ENCODE data around the gene ZNF683. TPM values are rescaled to one million over a fixed set of nuclear protein-coding genes. Genes with fewer than 3 reads are reported as not detected.

Gene ZNF683
- polyA plus RNA-seq, 2 donors = 0.28 to 0.51 TPM

DNA sequence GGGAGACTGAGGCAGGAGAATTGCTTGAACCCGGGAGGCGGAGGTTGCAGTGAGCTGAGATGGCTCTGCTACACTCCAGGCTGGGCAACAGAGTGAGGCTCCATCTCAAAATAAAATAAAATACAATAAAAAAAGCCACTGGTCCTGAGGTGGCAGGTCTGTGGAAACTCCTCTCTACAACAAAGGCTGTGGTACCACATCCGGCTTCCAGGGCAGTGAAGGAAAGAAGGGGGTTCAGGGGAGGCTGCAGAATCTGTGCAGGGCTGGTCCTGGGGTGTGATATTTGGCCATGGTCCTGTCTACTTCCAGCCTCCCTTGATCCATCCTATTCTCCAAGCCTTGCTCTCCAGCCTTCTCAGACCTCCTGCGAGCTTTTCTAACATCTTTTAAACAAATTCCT, 731 bp upstream of the ZNF683 start:
- H3K27me3 ChIP-seq (ENCODE audit: control insufficient read depth in 1 of 2, insufficient read depth in 2 of 2, low read length in 2 of 2) = no peaks in the 10 kb centered on the region
- peaks cover 0 to 3% of the 10 kb centered on the region in 2 donors for H3K4me1 ChIP-seq (ENCODE audit: control insufficient read depth in 2 of 2, insufficient read depth in 2 of 2, low read length in 1 of 2)
- H3K9me3 ChIP-seq (ENCODE audit: control insufficient read depth in 2 of 2, insufficient read depth in 1 of 2, low read depth in 1 of 2, low read length in 1 of 2) = no peaks in the 10 kb centered on the region
- H3K4me3 ChIP-seq (ENCODE audit: low read depth in 1 of 2, low read length in 2 of 2) = no peak overlapping the region
- 77 to 82% methylated on average over 4 of the region's 4 CpGs for WGBS, 2 donors
- no peaks in the 10 kb centered on the region for H3K36me3 ChIP-seq (ENCODE audit: control insufficient read depth in 2 of 2, insufficient read depth in 2 of 2, low read length in 1 of 2)
- no peak overlapping the region for H3K27ac ChIP-seq (ENCODE audit: low read depth in 2 of 2, low read length in 1 of 2)

DNA sequence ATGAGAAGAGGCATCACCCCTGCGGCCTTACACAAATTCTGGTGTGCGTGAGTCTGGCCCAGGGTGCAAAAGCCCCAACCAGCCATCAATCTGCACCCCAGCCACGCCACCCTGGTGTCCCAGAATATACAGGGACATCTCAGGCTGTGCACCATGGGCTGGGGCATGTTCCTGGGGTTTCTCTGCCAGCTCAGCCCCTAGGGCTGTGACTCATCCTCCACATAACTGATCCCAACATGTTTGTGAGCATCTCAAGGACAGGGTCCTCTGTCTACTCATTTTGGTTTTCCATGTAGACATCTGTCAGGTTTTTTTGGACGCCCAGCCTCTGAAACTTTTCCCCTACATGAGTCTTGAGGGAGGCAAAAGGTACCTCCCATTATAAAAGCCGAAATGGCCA, 511 bp downstream of the ZNF683 start:
- Histone ChIP-seq H3K4me3 (ENCODE audit: low read depth in 1 of 2, low read length in 2 of 2) (no peak overlapping the region), H3K36me3 (ENCODE audit: control insufficient read depth in 2 of 2, insufficient read depth in 2 of 2, low read length in 1 of 2) (no peaks in the 10 kb centered on the region), H3K27me3 (ENCODE audit: control insufficient read depth in 1 of 2, insufficient read depth in 2 of 2, low read length in 2 of 2) (no peaks in the 10 kb centered on the region), H3K9me3 (ENCODE audit: control insufficient read depth in 2 of 2, insufficient read depth in 1 of 2, low read depth in 1 of 2, low read length in 1 of 2) (no peaks in the 10 kb centered on the region), H3K4me1 (ENCODE audit: control insufficient read depth in 2 of 2, insufficient read depth in 2 of 2, low read length in 1 of 2) (no peaks in the 10 kb centered on the region), H3K27ac (ENCODE audit: low read depth in 2 of 2, low read length in 1 of 2) (no peak overlapping the region)
- WGBS, 2 donors = 67 to 81% methylated on average over 5 of the region's 5 CpGs

- WGBS, 2 donors = 59 to 63% methylated on average over 6 of the region's 6 CpGs
- H3K9me3 ChIP-seq (ENCODE audit: control insufficient read depth in 2 of 2, insufficient read depth in 1 of 2, low read depth in 1 of 2, low read length in 1 of 2) = no peaks in the 10 kb centered on the region
- no peaks in the 10 kb centered on the region for H3K27me3 ChIP-seq (ENCODE audit: control insufficient read depth in 1 of 2, insufficient read depth in 2 of 2, low read length in 2 of 2)
- no peaks in the 10 kb centered on the region for H3K4me1 ChIP-seq (ENCODE audit: control insufficient read depth in 2 of 2, insufficient read depth in 2 of 2, low read length in 1 of 2)
- H3K36me3 ChIP-seq (ENCODE audit: control insufficient read depth in 2 of 2, insufficient read depth in 2 of 2, low read length in 1 of 2) = no peaks in the 10 kb centered on the region
- H3K4me3 ChIP-seq (ENCODE audit: low read depth in 1 of 2, low read length in 2 of 2) = no peak overlapping the region
- no peak overlapping the region for H3K27ac ChIP-seq (ENCODE audit: low read depth in 2 of 2, low read length in 1 of 2)
Observed at GRCh38 chr1:26370591-26371382, 1.8 kb downstream of the ZNF683 start.

GRCh38 chr1:26368486-26368885, 4.1 kb downstream of the ZNF683 start:
- Histone ChIP-seq H3K27me3 (ENCODE audit: control insufficient read depth in 1 of 2, insufficient read depth in 2 of 2, low read length in 2 of 2) (no peaks in the 10 kb centered on the region), H3K9me3 (ENCODE audit: control insufficient read depth in 2 of 2, insufficient read depth in 1 of 2, low read depth in 1 of 2, low read length in 1 of 2) (no peaks in the 10 kb centered on the region), H3K4me1 (ENCODE audit: control insufficient read depth in 2 of 2, insufficient read depth in 2 of 2, low read length in 1 of 2) (no peaks in the 10 kb centered on the region), H3K27ac (ENCODE audit: low read depth in 2 of 2, low read length in 1 of 2) (no peak overlapping the region), H3K36me3 (ENCODE audit: control insufficient read depth in 2 of 2, insufficient read depth in 2 of 2, low read length in 1 of 2) (no peaks in the 10 kb centered on the region), H3K4me3 (ENCODE audit: low read depth in 1 of 2, low read length in 2 of 2) (no peak overlapping the region)
- 93 to 96% methylated on average over 3 of the region's 3 CpGs for WGBS, 2 donors

GRCh38 chr1:26368006-26368405, 4.5 kb downstream of the ZNF683 start:
- no peaks in the 10 kb centered on the region for H3K27me3 ChIP-seq (ENCODE audit: control insufficient read depth in 1 of 2, insufficient read depth in 2 of 2, low read length in 2 of 2)
- no peaks in the 10 kb centered on the region for H3K36me3 ChIP-seq (ENCODE audit: control insufficient read depth in 2 of 2, insufficient read depth in 2 of 2, low read length in 1 of 2)
- WGBS, 2 donors = 77 to 82% methylated on average over 4 of the region's 4 CpGs
- H3K4me3 ChIP-seq (ENCODE audit: low read depth in 1 of 2, low read length in 2 of 2) = no peak overlapping the region
- no peaks in the 10 kb centered on the region for H3K4me1 ChIP-seq (ENCODE audit: control insufficient read depth in 2 of 2, insufficient read depth in 2 of 2, low read length in 1 of 2)
- H3K9me3 ChIP-seq (ENCODE audit: control insufficient read depth in 2 of 2, insufficient read depth in 1 of 2, low read depth in 1 of 2, low read length in 1 of 2) = no peaks in the 10 kb centered on the region
- no peak overlapping the region for H3K27ac ChIP-seq (ENCODE audit: low read depth in 2 of 2, low read length in 1 of 2)

DNA sequence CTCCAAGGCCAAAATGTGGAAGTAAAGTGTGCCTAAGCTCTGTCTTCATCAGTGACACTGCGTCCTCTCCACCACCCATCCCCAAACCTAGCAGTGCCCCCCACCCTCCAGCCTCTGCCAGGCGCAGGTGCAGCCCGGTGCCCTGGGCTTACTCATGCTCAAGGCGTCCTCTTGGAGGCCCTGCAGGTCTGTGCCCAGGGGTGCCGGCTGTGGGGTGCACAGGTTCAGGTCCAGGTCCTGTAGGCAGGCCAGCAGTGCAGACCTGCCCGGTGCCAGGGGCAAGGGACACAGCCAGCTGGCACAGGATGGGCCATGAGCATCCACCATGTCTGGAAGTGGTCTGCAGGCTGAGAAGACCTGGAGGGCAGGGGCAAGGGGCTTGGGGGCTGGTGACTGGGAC, 5.1 kb downstream of the ZNF683 start:
- H3K27me3 ChIP-seq (ENCODE audit: control insufficient read depth in 1 of 2, insufficient read depth in 2 of 2, low read length in 2 of 2) = no peaks in the 10 kb centered on the region
- H3K4me3 ChIP-seq (ENCODE audit: low read depth in 1 of 2, low read length in 2 of 2) = no peak overlapping the region
- no peaks in the 10 kb centered on the region for H3K36me3 ChIP-seq (ENCODE audit: control insufficient read depth in 2 of 2, insufficient read depth in 2 of 2, low read length in 1 of 2)
- no peaks in the 10 kb centered on the region for H3K9me3 ChIP-seq (ENCODE audit: control insufficient read depth in 2 of 2, insufficient read depth in 1 of 2, low read depth in 1 of 2, low read length in 1 of 2)
- no peak overlapping the region for H3K27ac ChIP-seq (ENCODE audit: low read depth in 2 of 2, low read length in 1 of 2)
- H3K4me1 ChIP-seq (ENCODE audit: control insufficient read depth in 2 of 2, insufficient read depth in 2 of 2, low read length in 1 of 2) = no peaks in the 10 kb centered on the region
- WGBS, 2 donors = 78 to 82% methylated on average over 6 of the region's 6 CpGs

DNA sequence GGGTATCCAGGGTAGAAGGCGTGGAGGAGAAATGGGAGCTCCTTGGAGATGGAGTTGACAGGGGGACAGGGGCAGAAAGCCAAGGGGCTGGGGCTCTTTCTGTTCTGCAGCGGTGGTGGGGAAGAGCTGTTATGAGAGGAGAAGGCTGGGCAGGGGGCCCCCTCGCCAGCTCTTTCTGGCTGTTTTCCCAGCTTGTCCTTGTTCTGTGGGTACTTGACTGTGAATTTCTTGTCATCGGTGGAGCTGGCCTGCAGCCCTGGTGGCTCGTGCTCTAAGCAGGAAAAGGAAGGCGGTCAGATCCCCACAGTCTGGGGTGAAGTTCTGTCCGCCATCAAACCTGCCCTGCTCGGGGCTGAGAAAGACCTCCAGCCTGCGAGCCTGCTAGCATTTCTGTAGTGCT, 7.6 kb downstream of the ZNF683 start:
- H3K27ac ChIP-seq (ENCODE audit: low read depth in 2 of 2, low read length in 1 of 2) = no peak overlapping the region
- H3K4me3 ChIP-seq (ENCODE audit: low read depth in 1 of 2, low read length in 2 of 2) = no peak overlapping the region
- H3K9me3 ChIP-seq (ENCODE audit: control insufficient read depth in 2 of 2, insufficient read depth in 1 of 2, low read depth in 1 of 2, low read length in 1 of 2) = no peaks in the 10 kb centered on the region
- WGBS, 2 donors = 59 to 67% methylated on average over 8 to 9 of the region's 9 CpGs
- no peaks in the 10 kb centered on the region for H3K36me3 ChIP-seq (ENCODE audit: control insufficient read depth in 2 of 2, insufficient read depth in 2 of 2, low read length in 1 of 2)
- H3K27me3 ChIP-seq (ENCODE audit: control insufficient read depth in 1 of 2, insufficient read depth in 2 of 2, low read length in 2 of 2) = no peaks in the 10 kb centered on the region
- H3K4me1 ChIP-seq (ENCODE audit: control insufficient read depth in 2 of 2, insufficient read depth in 2 of 2, low read length in 1 of 2) = peaks cover 3 to 7% of the 10 kb centered on the region in 2 donors

- no peak overlapping the region for H3K4me3 ChIP-seq (ENCODE audit: low read depth in 1 of 2, low read length in 2 of 2)
- H3K4me1 ChIP-seq (ENCODE audit: control insufficient read depth in 2 of 2, insufficient read depth in 2 of 2, low read length in 1 of 2) = peaks cover 3 to 9% of the 10 kb centered on the region in 2 donors
- no peaks in the 10 kb centered on the region for H3K27me3 ChIP-seq (ENCODE audit: control insufficient read depth in 1 of 2, insufficient read depth in 2 of 2, low read length in 2 of 2)
- H3K27ac ChIP-seq (ENCODE audit: low read depth in 2 of 2, low read length in 1 of 2) = no peak overlapping the region
- WGBS, 2 donors = 30 to 32% methylated on average over 26 of the region's 26 CpGs
- H3K9me3 ChIP-seq (ENCODE audit: control insufficient read depth in 2 of 2, insufficient read depth in 1 of 2, low read depth in 1 of 2, low read length in 1 of 2) = no peaks in the 10 kb centered on the region
- no peaks in the 10 kb centered on the region for H3K36me3 ChIP-seq (ENCODE audit: control insufficient read depth in 2 of 2, insufficient read depth in 2 of 2, low read length in 1 of 2)
Observed at GRCh38 chr1:26363549-26364448, 8.8 kb downstream of the ZNF683 start.

- 94% methylated on average over 3 of the region's 3 CpGs for WGBS, 2 donors
- H3K36me3 ChIP-seq (ENCODE audit: control insufficient read depth in 2 of 2, insufficient read depth in 2 of 2, low read length in 1 of 2) = no peaks in the 10 kb centered on the region
- no peaks in the 10 kb centered on the region for H3K27me3 ChIP-seq (ENCODE audit: control insufficient read depth in 1 of 2, insufficient read depth in 2 of 2, low read length in 2 of 2)
- no peak overlapping the region for H3K27ac ChIP-seq (ENCODE audit: low read depth in 2 of 2, low read length in 1 of 2)
- no peak overlapping the region for H3K4me3 ChIP-seq (ENCODE audit: low read depth in 1 of 2, low read length in 2 of 2)
- H3K9me3 ChIP-seq (ENCODE audit: control insufficient read depth in 2 of 2, insufficient read depth in 1 of 2, low read depth in 1 of 2, low read length in 1 of 2) = no peaks in the 10 kb centered on the region
- H3K4me1 ChIP-seq (ENCODE audit: control insufficient read depth in 2 of 2, insufficient read depth in 2 of 2, low read length in 1 of 2) = peaks cover 3 to 9% of the 10 kb centered on the region in 2 donors
Observed at GRCh38 chr1:26362331-26362730, 10.2 kb downstream of the ZNF683 start.

Measured in esophagus (tissue), 2 donors.